Breast epithelium (tissue), 4 donors: ENCODE data around the gene NPBWR2. TPM values are rescaled to one million over a fixed set of nuclear protein-coding genes. Genes with fewer than 3 reads are reported as not detected.

Experiments
- DNase-seq, 2 donors: peaks; one replicate each; pipeline ENCODE4 v3.0.0-alpha.2; 2019; ENCODE audit warnings: low spot score in 2 of 2
- H3K27ac ChIP-seq, 2 donors: fragments of 200-600 bp; sonication (generic) in 1 of 2; one replicate each; pipeline ENCODE4 v1.5.1; 2016 to 2019; ENCODE audit warnings: mild to moderate bottlenecking in 1 of 2
- H3K27me3 ChIP-seq, 2 donors: fragments of 200-600 bp; sonication (generic) in 1 of 2; one replicate each; pipeline versions ENCODE4 v1.5.1 to v1.6.0; 2017 to 2019; ENCODE audit warnings: control low read depth in 1 of 2, mild to moderate bottlenecking in 1 of 2
- H3K36me3 ChIP-seq: fragments of 200-600 bp; one replicate; pipeline ENCODE4 v1.5.1; 2019
- H3K4me1 ChIP-seq, 2 donors: fragments of 200-600 bp; sonication (generic); one replicate each; pipeline ENCODE4 v1.5.1; 2016 to 2019; ENCODE audit warnings: control low read depth in 1 of 2
- H3K4me3 ChIP-seq, 3 donors: fragments of 200-600 bp; sonication (generic); 1 replicate in 2 of 3; 2 replicates in 1 of 3; pipeline ENCODE4 v1.5.1; 2016 to 2019; ENCODE audit warnings: mild to moderate bottlenecking in 3 of 3, moderate library complexity in 2 of 3
- H3K9me3 ChIP-seq, 2 donors: fragments of 200-600 bp; sonication (generic) in 1 of 2; one replicate each; pipeline ENCODE4 v1.5.1; 2016 to 2019; ENCODE audit warnings: control low read depth in 1 of 2
- POLR2A ChIP-seq: fragments of 450-650 bp; IDR thresholded peaks from one replicate; pipeline ENCODE4 v1.6.1; 2016; ENCODE audit warnings: antibody characterized with exemption, mild to moderate bottlenecking, moderate library complexity
- POLR2AphosphoS5 ChIP-seq, 3 donors: sonication (generic); formaldehyde crosslinking; IDR thresholded peaks; one replicate each; pipeline ENCODE4 v1.6.1; 2017; ENCODE audit warnings: antibody characterized with exemption in 3 of 3
- intact Hi-C: fragments of 100-400 bp; cut with DNase I; formaldehyde crosslinking; loops from one replicate; pipeline ENCODE4 v1.15.1; 2023; ENCODE audit warnings: low total_unique reads
- total RNA-seq, 3 donors: library from RNA; depleted of rRNA; stranded (reverse); fragments of >200 nt; gene quantifications; one replicate each; pipeline ENCODE4 v1.1.0, GENCODE V29; 2016
- TF ChIP-seq, protein P1 (sequence below), 3 donors: fragments of 450-650 bp; IDR thresholded peaks; one replicate each; pipeline ENCODE4 v1.5.1; 2016 to 2017; ENCODE audit warnings: antibody characterized with exemption in 3 of 3, mild to moderate bottlenecking in 3 of 3, moderate library complexity in 3 of 3

Gene NPBWR2
- total RNA-seq, 3 donors from 2014 or later = not detected

DNA sequence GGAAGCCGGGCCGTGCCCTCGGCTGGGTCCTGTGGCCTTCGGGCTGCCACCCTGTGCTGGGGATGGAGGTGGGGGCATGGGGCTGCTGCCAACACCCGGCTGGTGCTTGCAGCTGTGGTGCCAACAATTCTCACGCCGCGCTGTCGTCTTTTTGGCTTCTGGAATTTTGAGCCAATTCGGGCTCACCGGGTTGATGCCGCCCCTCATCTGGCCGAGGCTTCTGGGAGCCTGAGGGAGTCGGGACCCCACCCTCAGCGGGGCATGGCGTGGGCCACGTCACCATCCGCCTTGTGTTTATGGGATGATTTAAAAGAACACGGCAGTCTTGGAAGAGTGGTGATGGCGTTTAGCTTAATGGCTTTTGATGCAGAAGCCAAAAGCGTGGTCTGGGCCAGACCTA, 8.7 kb upstream of the NPBWR2 start:
- no peaks in the 10 kb centered on the region for H3K4me1 ChIP-seq
- intact Hi-C loops = no loop called here
- H3K27ac ChIP-seq = no peak overlapping the region
- no peaks in the 10 kb centered on the region for H3K36me3 ChIP-seq
- H3K9me3 ChIP-seq = no peaks in the 10 kb centered on the region
- TF ChIP-seq POLR2AphosphoS5 (IDR thresholded peaks at IDR 0.05) (no peak), POLR2A (no peak)
- TF ChIP-seq, protein P1, sequence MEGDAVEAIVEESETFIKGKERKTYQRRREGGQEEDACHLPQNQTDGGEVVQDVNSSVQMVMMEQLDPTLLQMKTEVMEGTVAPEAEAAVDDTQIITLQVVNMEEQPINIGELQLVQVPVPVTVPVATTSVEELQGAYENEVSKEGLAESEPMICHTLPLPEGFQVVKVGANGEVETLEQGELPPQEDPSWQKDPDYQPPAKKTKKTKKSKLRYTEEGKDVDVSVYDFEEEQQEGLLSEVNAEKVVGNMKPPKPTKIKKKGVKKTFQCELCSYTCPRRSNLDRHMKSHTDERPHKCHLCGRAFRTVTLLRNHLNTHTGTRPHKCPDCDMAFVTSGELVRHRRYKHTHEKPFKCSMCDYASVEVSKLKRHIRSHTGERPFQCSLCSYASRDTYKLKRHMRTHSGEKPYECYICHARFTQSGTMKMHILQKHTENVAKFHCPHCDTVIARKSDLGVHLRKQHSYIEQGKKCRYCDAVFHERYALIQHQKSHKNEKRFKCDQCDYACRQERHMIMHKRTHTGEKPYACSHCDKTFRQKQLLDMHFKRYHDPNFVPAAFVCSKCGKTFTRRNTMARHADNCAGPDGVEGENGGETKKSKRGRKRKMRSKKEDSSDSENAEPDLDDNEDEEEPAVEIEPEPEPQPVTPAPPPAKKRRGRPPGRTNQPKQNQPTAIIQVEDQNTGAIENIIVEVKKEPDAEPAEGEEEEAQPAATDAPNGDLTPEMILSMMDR (IDR thresholded peaks at IDR 0.05) = no peak
- no peak overlapping the region for H3K4me3 ChIP-seq
- DNase-seq = peak in 1 of 2 donors; percentile 48
- H3K27me3 ChIP-seq = peaks cover 0 to 4% of the 10 kb centered on the region in 2 donors

- peak in 1 of 2 donors; percentile 36 for DNase-seq
- intact Hi-C loops = no loop called here
- Histone ChIP-seq H3K27ac (no peak overlapping the region), H3K4me3 (no peak overlapping the region), H3K9me3 (no peaks in the 10 kb centered on the region), H3K27me3 (no peaks in the 10 kb centered on the region), H3K4me1 (no peaks in the 10 kb centered on the region), H3K36me3 (no peaks in the 10 kb centered on the region)
- TF ChIP-seq POLR2A (no peak), POLR2AphosphoS5 (IDR thresholded peaks at IDR 0.05) (no peak)
- TF ChIP-seq, protein P1 (IDR thresholded peaks at IDR 0.05) = no peak
Measured at GRCh38 chr20:64115171-64115911, 8.0 kb upstream of the NPBWR2 start.

GRCh38 chr20:64114356-64114971, 7.1 kb upstream of the NPBWR2 start:
- H3K4me3 ChIP-seq = no peak overlapping the region
- intact Hi-C loops = no loop called here
- H3K36me3 ChIP-seq = no peaks in the 10 kb centered on the region
- H3K27ac ChIP-seq = no peak overlapping the region
- peaks cover 0 to under 1% of the 10 kb centered on the region in 2 donors for H3K27me3 ChIP-seq
- no peaks in the 10 kb centered on the region for H3K9me3 ChIP-seq
- peak in 1 of 2 donors; percentile 33 for DNase-seq
- H3K4me1 ChIP-seq = no peaks in the 10 kb centered on the region
- TF ChIP-seq POLR2AphosphoS5 (IDR thresholded peaks at IDR 0.05) (no peak), POLR2A (no peak)
- TF ChIP-seq, protein P1 (IDR thresholded peaks at IDR 0.05) = no peak

- intact Hi-C loops = no loop called here
- H3K27me3 ChIP-seq = peaks cover 0 to 3% of the 10 kb centered on the region in 2 donors
- no peak overlapping the region for H3K4me3 ChIP-seq
- H3K27ac ChIP-seq = no peak overlapping the region
- no peaks in the 10 kb centered on the region for H3K4me1 ChIP-seq
- DNase-seq = no peak
- no peaks in the 10 kb centered on the region for H3K36me3 ChIP-seq
- no peaks in the 10 kb centered on the region for H3K9me3 ChIP-seq
- TF ChIP-seq POLR2AphosphoS5 (IDR thresholded peaks at IDR 0.05) (no peak), POLR2A (no peak)
- TF ChIP-seq, protein P1 (IDR thresholded peaks at IDR 0.05) = no peak
Measured at GRCh38 chr20:64113796-64114355, 6.5 kb upstream of the NPBWR2 start.

DNA sequence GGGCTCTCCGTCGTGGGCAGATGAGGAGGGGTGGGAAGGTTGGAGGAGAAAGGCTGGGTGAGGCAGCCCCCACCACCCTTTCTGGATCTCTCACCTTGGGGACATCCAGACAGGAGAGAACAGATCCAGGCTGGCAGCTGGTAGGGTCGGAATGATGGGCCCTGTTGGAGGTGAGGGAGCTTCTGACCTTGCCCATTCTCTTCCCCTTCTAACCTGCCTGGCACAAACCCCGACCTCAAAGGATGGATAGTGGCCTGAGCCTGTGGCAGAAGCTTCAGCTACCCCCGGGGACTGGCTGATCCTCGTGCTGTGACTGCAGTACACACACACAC, 6.0 kb upstream of the NPBWR2 start:
- Histone ChIP-seq H3K9me3 (no peaks in the 10 kb centered on the region), H3K27ac (no peak overlapping the region), H3K36me3 (no peaks in the 10 kb centered on the region), H3K4me1 (no peaks in the 10 kb centered on the region), H3K27me3 (peaks cover 0 to 3% of the 10 kb centered on the region in 2 donors), H3K4me3 (no peak overlapping the region)
- intact Hi-C loops = no loop called here
- DNase-seq = peak in 1 of 2 donors; percentile 15
- TF ChIP-seq POLR2AphosphoS5 (IDR thresholded peaks at IDR 0.05) (no peak), POLR2A (no peak)
- TF ChIP-seq, protein P1 (IDR thresholded peaks at IDR 0.05) = no peak
